Keratinocyte (primary cell): ENCODE measurements around the gene IPO13. TPM values are rescaled to one million over a fixed set of nuclear protein-coding genes. Genes with fewer than 3 reads are reported as not detected.

Source experiments
- DNase-seq: peaks from one replicate; pipeline ENCODE4 v3.0.0-alpha.2; 2011; ENCODE audit warnings: low read depth, missing footprints, low spot score
- FAIRE-seq: peaks from 2 replicates; lab custom pipeline; 2011; peaks lifted over from hg19 to GRCh38; lab: Jason Lieb, UNC
- H2AFZ ChIP-seq: 2 replicates; pipeline ENCODE4 v1.6.0; 2012; ENCODE audit warnings: low read length, control low read depth, inconsistent platforms; ENCODE audit not compliant: control insufficient read depth
- H3K27ac ChIP-seq: 2 replicates; pipeline ENCODE4 v1.5.1; 2011; ENCODE audit warnings: low read length; ENCODE audit not compliant: control insufficient read depth, insufficient read depth
- H3K27me3 ChIP-seq: 3 replicates; pipeline ENCODE4 v1.6.0; 2011; ENCODE audit warnings: low read length; ENCODE audit not compliant: control insufficient read depth, insufficient read depth; ENCODE audit errors: extremely low read depth
- H3K36me3 ChIP-seq, 2 experiments: 2 replicates in 1 of 2; 3 replicates in 1 of 2; pipeline ENCODE4 v1.5.1; 2011; ENCODE audit warnings: low read length in 2 of 2, mild to moderate bottlenecking in 1 of 2; ENCODE audit not compliant: control insufficient read depth in 2 of 2, insufficient read depth in 2 of 2; ENCODE audit errors: extremely low read depth in 1 of 2
- H3K4me1 ChIP-seq: 3 replicates; pipeline ENCODE4 v1.5.1; 2011; ENCODE audit warnings: low read length; ENCODE audit not compliant: control insufficient read depth, insufficient read depth; ENCODE audit errors: extremely low read depth
- H3K4me2 ChIP-seq: 3 replicates; pipeline ENCODE4 v1.6.0; 2011; ENCODE audit warnings: low read depth, low read length; ENCODE audit not compliant: control insufficient read depth, insufficient read depth; ENCODE audit errors: extremely low read depth
- H3K4me3 ChIP-seq, 3 experiments: fragments of 200-600 bp in 1 of 3; sonication (generic) in 1 of 3; 2 replicates in 2 of 3; 3 replicates in 1 of 3; pipeline ENCODE4 v1.5.1; 2011 to 2016; ENCODE audit warnings: low read length in 3 of 3, mild to moderate bottlenecking in 3 of 3, control low read depth in 2 of 3, inconsistent platforms in 1 of 3, low read depth in 1 of 3, mixed read lengths in 1 of 3, mixed run types in 1 of 3, moderate library complexity in 1 of 3; ENCODE audit not compliant: control insufficient read depth in 2 of 3, insufficient read depth in 2 of 3; ENCODE audit errors: extremely low read depth in 1 of 3
- H3K79me2 ChIP-seq: 2 replicates; pipeline ENCODE4 v1.6.0; 2012; ENCODE audit warnings: low read length; ENCODE audit not compliant: control insufficient read depth, insufficient read depth
- H3K9ac ChIP-seq: 3 replicates; pipeline ENCODE4 v1.6.0; 2011; ENCODE audit warnings: low read length; ENCODE audit not compliant: control insufficient read depth, insufficient read depth; ENCODE audit errors: extremely low read depth
- H3K9me1 ChIP-seq: 3 replicates; pipeline ENCODE4 v1.6.0; 2011; ENCODE audit warnings: low read length; ENCODE audit not compliant: control insufficient read depth, insufficient read depth; ENCODE audit errors: extremely low read depth
- H3K9me3 ChIP-seq: 2 replicates; pipeline ENCODE4 v1.5.1; 2012; ENCODE audit warnings: low read depth, low read length; ENCODE audit not compliant: control insufficient read depth
- H4K20me1 ChIP-seq: 3 replicates; pipeline ENCODE4 v1.6.0; 2011; ENCODE audit warnings: low read length; ENCODE audit not compliant: control insufficient read depth, insufficient read depth; ENCODE audit errors: extremely low read depth
- EZH2 ChIP-seq: IDR thresholded peaks from one replicate; pipeline ENCODE4 v1.6.1; 2012; ENCODE audit warnings: inconsistent platforms, mild to moderate bottlenecking, low read length, moderate library complexity
- dilution Hi-C: fragments of 300-500 bp; cut with MboI; formaldehyde crosslinking; loops from one replicate; pipeline ENCODE4 v1.7.0; 2020; ENCODE audit warnings: low sequenced_read_pairs; ENCODE audit not compliant: extremely low pct_ligation_motif_present
- polyA plus RNA-seq, 5 experiments: library from polyadenylated mRNA; depleted of rRNA in 3 of 5; stranded (reverse) in 3 of 5; stranded (forward) in 1 of 5; unstranded in 1 of 5; fragments of >200 nt; gene quantifications; 1 replicate in 1 of 5; 2 replicates in 3 of 5; 3 replicates in 1 of 5; pipeline versions ENCODE4 v1.2.1 to v1.2.3, GENCODE V29; 2011 to 2012; ENCODE audit warnings: missing spikeins in 2 of 5, low read depth in 1 of 5, low replicate concordance in 1 of 5
- TF ChIP-seq, protein P1 (sequence below), 3 experiments: IDR thresholded peaks in 1 of 3; conservative IDR thresholded peaks in 1 of 3; optimal IDR thresholded peaks in 1 of 3; 2 replicates in 2 of 3; 3 replicates in 1 of 3; pipeline versions ENCODE3 to v1.5.1; 2011; ENCODE audit warnings: low read length in 3 of 3, mild to moderate bottlenecking in 3 of 3, moderate library complexity in 2 of 3, control low read depth in 1 of 3, inconsistent platforms in 1 of 3; ENCODE audit not compliant: insufficient read depth in 2 of 3; ENCODE audit errors: extremely low read depth in 1 of 3

IPO13 gene
- polyA plus RNA-seq, 1 donor (not counting 4 experiments of a cell fraction or from before 2014, with no cell fraction given), result 20.7 TPM

DNA sequence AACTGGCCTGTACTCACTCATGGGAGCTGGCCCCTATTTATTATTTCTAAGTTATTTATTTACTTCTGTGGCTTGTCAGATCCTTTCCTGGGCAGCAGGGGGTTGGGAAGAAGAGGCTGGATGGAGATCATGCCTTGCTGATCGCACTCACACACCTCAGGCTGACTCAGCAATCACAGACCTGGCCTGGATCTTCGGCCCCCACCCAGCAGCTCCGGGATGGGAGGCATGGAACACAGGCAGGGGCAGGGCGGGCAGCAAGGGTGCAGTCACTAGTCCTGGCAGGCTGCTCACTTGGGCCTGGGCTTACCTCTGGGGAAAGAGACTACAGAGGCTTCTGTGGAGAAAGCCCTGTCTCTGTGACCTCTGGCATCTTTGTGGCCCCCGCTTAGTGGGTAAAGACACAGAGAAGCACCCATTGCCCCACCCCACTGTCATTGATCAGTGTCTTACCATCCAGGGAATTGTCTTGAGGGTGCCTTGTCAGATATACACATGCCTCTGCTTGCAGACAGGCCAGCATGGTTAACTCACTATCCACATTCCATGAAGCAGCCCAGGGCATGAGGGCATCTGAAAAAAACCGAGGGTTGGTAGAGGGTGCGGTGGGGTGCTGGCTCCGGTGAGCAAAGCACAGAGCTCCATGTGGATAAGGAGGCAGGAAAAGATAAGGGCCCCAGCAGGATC, 9.4 kb upstream of the IPO13 start:
- H3K36me3 ChIP-seq, result peaks cover 7 to 20% of the 10 kb centered on the region in 2 experiments
- H3K79me2 ChIP-seq, result peaks cover 37% of the 10 kb centered on the region
- DNase-seq (no peak), FAIRE-seq (peak; percentile 92)
- H4K20me1 ChIP-seq, result peaks cover 2% of the 10 kb centered on the region
- H2AFZ ChIP-seq, result no peak overlapping the region
- no peaks in the 10 kb centered on the region for H3K27me3 ChIP-seq
- peak overlapping the region; percentile 55 to 80 (median 70) for H3K4me3 ChIP-seq
- no peak for TF ChIP-seq EZH2
- TF ChIP-seq, protein P1, sequence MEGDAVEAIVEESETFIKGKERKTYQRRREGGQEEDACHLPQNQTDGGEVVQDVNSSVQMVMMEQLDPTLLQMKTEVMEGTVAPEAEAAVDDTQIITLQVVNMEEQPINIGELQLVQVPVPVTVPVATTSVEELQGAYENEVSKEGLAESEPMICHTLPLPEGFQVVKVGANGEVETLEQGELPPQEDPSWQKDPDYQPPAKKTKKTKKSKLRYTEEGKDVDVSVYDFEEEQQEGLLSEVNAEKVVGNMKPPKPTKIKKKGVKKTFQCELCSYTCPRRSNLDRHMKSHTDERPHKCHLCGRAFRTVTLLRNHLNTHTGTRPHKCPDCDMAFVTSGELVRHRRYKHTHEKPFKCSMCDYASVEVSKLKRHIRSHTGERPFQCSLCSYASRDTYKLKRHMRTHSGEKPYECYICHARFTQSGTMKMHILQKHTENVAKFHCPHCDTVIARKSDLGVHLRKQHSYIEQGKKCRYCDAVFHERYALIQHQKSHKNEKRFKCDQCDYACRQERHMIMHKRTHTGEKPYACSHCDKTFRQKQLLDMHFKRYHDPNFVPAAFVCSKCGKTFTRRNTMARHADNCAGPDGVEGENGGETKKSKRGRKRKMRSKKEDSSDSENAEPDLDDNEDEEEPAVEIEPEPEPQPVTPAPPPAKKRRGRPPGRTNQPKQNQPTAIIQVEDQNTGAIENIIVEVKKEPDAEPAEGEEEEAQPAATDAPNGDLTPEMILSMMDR (optimal IDR thresholded peaks at IDR 0.05 in 1 of 3, IDR thresholded peaks at IDR 0.05 in 1 of 3, conservative IDR thresholded peaks at IDR 0.05 in 1 of 3; ENCODE audit: extremely low read depth in 1 of 3, insufficient read depth in 2 of 3, low read length in 3 of 3), result no peak
- peak overlapping the region; percentile 97 for H3K4me2 ChIP-seq
- no peaks in the 10 kb centered on the region for H3K9me1 ChIP-seq
- peak overlapping the region; percentile 58 for H3K27ac ChIP-seq
- H3K4me1 ChIP-seq, result peaks cover 40% of the 10 kb centered on the region
- no peaks in the 10 kb centered on the region for H3K9me3 ChIP-seq
- H3K9ac ChIP-seq, result peak overlapping the region; percentile 89
- dilution Hi-C loops, result loop anchor here (25.0 kb wide), 2 partner anchors 100 to 225 kb away; partner anchors contain the start of gene ST3GAL3

DNA sequence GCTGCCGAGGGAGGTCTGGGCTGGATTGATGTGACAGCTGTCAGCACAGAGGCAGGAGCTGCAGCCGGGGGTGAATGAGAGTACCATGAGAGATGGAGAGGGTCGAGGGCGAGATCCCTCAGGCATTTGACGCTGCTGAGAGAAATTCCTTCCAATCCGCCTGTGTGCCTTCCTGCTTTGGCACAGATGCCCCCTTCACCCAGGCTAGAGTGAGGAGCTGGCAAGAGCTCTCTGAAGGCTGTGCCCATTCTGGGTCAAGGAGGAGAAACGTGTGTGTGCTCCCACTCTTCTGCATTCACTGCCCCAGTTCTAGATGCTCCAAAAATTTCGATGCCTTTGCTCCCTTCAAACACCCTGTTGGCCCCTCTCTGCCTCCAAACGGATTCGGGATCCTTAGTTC, 8.4 kb upstream of the IPO13 start:
- Histone ChIP-seq H4K20me1 (peaks cover 2% of the 10 kb centered on the region), H3K4me1 (peaks cover 30% of the 10 kb centered on the region), H3K9me3 (no peaks in the 10 kb centered on the region), H3K4me3 (no peak overlapping the region), H2AFZ (no peak overlapping the region), H3K79me2 (peaks cover 37% of the 10 kb centered on the region), H3K4me2 (peak overlapping the region; percentile 97), H3K9ac (peak overlapping the region; percentile 6), H3K9me1 (no peaks in the 10 kb centered on the region), H3K27me3 (no peaks in the 10 kb centered on the region), H3K27ac (no peak overlapping the region), H3K36me3 (peaks cover 9 to 20% of the 10 kb centered on the region in 2 experiments)
- TF ChIP-seq EZH2, result no peak
- TF ChIP-seq, protein P1 (optimal IDR thresholded peaks at IDR 0.05 in 1 of 3, IDR thresholded peaks at IDR 0.05 in 1 of 3, conservative IDR thresholded peaks at IDR 0.05 in 1 of 3; ENCODE audit: extremely low read depth in 1 of 3, insufficient read depth in 2 of 3, low read length in 3 of 3), result no peak
- DNase-seq (no peak), FAIRE-seq (no peak)
- dilution Hi-C loops, result loop anchor here (25.0 kb wide), 2 partner anchors 101 to 226 kb away; partner anchors contain the start of gene ST3GAL3
